Measurements from ENCODE around the gene PARD3B. TPM values are rescaled to one million over a fixed set of nuclear protein-coding genes. Genes with fewer than 3 reads are reported as not detected.

Gene PARD3B
- total and polyA plus RNA-seq, 2 of the 13 experiments (the other 11 are each of a cell fraction or from before 2014, with no cell fraction given), result 0.71 to 2.3 TPM

GRCh38 chr2:205273627-205274026, 728.4 kb downstream of the PARD3B start (continued):
- TF ChIP-seq ZBTB2 (CRISPR knock-in tag; IDR thresholded peaks at IDR 0.05; ENCODE audit: low read depth) (no peak), GATAD2A (CRISPR knock-in tag; IDR thresholded peaks at IDR 0.05) (peak; percentile 90), HOXA7 (CRISPR knock-in tag; IDR thresholded peaks at IDR 0.05) (no peak), NR2F2 (IDR thresholded peaks at IDR 0.05; ENCODE audit: borderline replicate concordance, low read depth) (0 out of 2 replicates have a peak, but pooled peaks have one; percentile 47), NR2C2 (CRISPR knock-in tag; IDR thresholded peaks at IDR 0.05; ENCODE audit: borderline replicate concordance) (peak; percentile 75; the same call in 1 of the 2 replicates), PRPF4 (IDR thresholded peaks at IDR 0.05; ENCODE audit: low read depth, low read length, poor library complexity, severe bottlenecking) (no peak), SOX6 (IDR thresholded peaks at IDR 0.05) (no peak), SOX6 (CRISPR knock-in tag; IDR thresholded peaks at IDR 0.05) (peak; percentile 91), E2F1 (CRISPR knock-in tag; IDR thresholded peaks at IDR 0.05) (no peak), POLR2A (IDR thresholded peaks at IDR 0.05; ENCODE audit: insufficient read depth in 1 of 2, low read depth in 2 of 2, low read length in 2 of 2) (no peak), ZFP82 (CRISPR knock-in tag; IDR thresholded peaks at IDR 0.05; ENCODE audit: borderline replicate concordance) (no peak), ZNF720 (CRISPR knock-in tag; IDR thresholded peaks at IDR 0.05) (no peak), ZBTB8A (CRISPR knock-in tag; IDR thresholded peaks at IDR 0.05; ENCODE audit: borderline replicate concordance, low read depth) (no peak), MEIS2 (CRISPR knock-in tag; IDR thresholded peaks at IDR 0.05) (no peak), ZNF12 (CRISPR knock-in tag; IDR thresholded peaks at IDR 0.05) (peak; percentile 71; the same call in 1 of the 2 replicates), SOX13 (IDR thresholded peaks at IDR 0.05) (peak; percentile 55; the same call in 1 of the 2 replicates), SOX13 (CRISPR knock-in tag; conservative IDR thresholded peaks at IDR 0.05 in 1 of 2, IDR thresholded peaks at IDR 0.05 in 1 of 2) (peak in 1 of 2 experiments; percentile 69; a peak in 2 of 4 replicates)
- TF ChIP-seq, protein P1, sequence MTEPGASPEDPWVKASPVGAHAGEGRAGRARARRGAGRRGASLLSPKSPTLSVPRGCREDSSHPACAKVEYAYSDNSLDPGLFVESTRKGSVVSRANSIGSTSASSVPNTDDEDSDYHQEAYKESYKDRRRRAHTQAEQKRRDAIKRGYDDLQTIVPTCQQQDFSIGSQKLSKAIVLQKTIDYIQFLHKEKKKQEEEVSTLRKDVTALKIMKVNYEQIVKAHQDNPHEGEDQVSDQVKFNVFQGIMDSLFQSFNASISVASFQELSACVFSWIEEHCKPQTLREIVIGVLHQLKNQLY (CRISPR knock-in tag; IDR thresholded peaks at IDR 0.05), result peak; percentile 47; the same call in 1 of the 2 replicates
- TF ChIP-seq, protein P2, sequence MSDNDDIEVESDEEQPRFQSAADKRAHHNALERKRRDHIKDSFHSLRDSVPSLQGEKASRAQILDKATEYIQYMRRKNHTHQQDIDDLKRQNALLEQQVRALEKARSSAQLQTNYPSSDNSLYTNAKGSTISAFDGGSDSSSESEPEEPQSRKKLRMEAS (IDR thresholded peaks at IDR 0.05), result peak; percentile 48; the same call in 1 of the 2 replicates

Measured in HepG2 (cell line).